Measurements from ENCODE around the gene SLC15A4.
A peak's percentile ranks its signal among the peaks of the same experiment; 100 is the strongest.

SLC15A4 gene

DNA sequence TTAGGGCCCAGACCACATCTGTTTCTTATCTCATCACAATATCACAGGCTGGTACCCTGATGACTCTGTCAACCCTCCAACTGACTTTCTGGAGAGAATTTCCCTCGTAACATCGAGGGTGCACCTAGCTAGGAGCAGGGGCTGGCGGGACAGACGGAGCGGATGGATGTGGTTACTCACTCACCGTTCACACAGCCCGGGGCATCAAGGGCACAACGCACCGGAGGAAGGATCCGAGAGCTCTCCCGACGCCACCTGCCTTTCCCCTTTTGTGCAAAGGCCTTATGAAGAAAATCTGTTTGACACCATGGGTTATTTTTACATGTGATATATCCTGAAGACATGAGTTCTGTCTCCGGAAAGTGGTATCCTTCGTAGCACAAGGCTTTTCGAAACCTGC is 31.4 kb downstream of the SLC15A4 start:
- DNase-seq, result no peak

DNA sequence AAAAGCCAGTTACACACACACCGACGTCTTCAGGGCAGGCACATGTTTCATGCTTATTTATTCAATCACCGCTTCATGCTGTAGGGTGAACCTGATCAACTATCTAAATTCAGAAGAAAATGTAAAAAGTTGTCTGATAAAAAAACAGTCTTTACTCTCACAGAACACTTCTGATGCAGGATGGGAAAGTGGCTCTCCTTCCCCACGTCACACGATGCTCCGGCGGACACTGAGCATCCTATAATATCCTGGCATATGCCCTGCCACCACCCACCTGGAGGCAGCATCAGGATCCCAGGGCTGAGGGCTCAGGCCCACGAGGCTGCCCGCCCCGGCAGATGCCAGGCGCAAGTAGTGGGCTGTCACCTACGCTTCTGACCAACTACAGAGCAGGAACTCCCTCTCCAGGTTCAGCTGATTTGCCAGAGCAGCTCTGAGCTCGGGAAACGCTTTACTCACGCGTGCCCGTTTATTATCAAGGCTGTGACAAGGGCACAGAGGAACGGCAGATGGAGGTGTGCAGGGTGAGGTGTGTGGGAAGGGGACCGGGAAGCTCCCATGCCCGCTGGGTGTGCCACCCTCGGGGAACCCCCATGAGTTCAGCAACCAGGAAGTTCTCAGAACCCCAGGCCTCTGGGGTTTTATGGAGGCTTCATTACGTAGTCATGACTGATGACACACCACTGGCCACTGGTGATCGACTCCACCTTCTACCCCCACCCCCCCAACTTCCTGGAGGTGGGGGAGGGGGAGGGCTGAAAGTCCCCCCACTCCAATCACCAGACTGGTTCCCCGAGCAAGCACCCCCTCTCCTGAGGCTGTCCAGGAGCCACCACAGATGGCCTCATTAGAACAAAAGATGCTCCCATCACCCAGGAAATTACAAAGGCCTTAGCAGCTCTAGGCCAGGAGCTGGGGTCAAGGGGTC is 32.1 kb downstream of the SLC15A4 start:
- DNase-seq, result no peak

DNA sequence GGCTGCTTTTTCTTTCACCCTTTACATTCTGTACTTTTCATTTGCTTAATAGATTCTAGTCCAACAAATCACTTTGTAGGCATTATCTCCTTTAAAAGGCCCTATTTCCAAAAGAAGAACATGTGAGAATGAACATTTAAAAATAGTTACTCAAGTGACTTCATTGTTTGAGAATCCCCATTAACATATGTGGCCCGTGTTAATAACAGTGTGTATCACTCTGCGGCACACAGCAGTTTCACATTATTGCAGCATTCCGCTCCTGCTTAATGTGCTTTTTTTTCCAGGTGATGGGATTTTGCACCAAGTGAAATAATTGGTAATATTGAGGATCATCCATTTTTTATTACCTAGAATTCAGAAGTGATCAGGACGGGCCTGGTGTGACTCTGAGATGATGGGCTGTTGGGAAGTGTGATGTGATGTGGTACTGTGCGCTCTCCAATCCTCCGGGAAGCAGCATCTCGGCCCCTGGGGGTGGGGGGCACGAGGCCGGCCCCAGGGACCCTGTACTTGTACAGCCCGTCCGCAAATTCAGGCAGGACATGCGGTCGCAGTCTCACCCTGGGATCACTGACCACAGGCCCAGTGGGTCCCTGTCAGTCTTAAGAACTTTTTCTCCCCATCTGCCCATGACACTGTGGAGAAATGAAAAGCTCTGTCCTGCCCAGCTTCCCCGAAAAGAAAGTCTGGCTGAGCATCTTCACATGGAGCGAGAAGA is 32.9 kb downstream of the SLC15A4 start:
- no peak for DNase-seq

DNA sequence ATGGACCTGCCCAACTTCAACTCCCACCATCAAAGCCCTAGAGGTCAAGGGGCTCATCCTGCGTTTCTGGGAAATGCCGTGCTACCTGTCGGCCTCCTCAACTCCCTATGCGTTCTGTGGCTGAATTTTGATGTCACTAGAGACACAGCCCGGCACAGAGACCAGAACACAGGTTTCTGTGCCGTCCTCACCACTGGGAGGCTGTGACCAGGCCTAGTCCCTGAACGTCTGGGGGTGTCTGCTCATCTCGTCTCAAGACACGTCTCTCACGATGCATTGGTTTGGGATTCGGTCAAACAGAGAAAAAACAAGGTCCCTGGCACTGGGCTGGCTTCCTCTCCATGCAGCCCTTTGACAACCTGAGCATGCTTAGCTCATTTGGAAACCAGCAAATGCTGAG is 33.5 kb downstream of the SLC15A4 start:
- DNase-seq, result no peak

DNA sequence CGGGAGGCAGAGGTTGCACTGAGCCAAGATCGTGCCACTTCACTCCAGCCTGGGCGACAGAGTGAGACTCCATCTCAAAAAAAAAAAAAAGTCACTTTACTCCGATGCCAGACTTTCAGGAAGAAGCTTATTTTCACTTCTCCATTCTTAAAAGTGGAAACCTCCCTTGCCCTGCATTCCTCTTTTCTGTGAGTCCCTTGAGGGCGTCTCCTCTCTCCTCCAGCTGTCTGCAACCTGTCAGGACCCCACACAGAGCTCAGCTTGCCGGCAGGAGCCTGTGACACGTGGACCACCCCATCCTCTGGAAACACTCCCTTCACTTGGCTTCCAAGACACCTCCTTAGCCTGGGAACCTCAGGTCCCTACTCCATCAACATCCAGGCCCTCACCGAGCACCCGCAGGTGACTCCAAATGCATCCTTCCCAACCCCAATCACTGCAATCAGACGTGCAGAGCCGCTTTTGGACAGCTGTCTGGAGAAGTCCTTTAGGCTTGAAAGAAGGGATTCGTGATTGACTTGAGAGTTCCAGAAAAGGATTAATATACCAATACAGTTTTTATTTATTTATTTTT is 34.3 kb downstream of the SLC15A4 start:
- DNase-seq, result no peak

DNA sequence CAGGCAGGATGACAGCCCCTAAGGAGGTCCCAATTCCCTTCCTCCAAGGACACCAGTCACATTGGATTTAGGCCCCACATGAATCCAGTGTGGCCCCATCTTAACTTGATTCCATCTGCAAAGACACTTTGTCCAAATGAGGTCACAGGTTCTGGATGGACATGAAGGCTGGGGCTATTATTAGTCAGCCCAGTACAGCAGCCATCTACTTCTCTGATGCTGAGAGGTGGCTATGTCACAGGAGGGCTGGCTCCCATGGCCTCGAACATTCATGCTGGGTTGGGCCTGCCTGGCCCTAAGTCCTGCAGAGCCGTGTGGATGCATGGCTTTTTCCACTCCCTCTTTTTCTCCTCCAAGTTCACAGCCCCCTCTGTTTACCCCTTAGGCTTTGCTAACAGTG is 35.9 kb downstream of the SLC15A4 start:
- DNase-seq, result no peak

DNA sequence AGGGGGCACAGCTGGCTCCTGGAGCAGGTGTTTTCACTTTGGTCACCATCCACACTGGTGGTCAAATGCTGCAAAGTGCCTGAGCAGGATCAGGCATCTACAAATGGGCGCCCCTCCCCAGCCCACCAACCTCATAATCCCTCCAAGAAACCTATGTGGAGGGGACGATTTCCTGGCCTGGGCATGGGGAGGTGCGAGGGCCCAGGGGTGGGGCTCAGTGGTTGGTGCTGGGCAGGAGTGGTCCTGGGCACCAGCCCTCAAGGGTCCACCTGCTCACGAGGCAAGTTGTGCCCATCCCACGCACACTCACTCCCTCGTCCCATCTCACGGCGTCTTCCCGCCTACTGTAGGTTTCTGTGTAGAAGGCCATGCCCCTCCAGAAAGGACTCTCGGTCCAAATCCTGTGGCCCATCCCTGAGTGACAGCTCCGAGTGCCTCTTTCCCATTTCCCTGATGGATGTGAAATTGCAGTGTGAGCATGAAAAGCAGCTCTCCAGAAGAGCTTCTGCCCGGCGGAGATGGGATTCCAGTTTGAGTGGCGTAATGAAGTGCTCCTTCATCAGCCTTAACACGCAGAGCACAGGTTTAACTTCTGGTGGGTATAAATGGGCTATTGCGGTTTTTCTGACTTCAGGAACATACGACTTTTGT is 36.9 kb downstream of the SLC15A4 start:
- no peak for DNase-seq

DNA sequence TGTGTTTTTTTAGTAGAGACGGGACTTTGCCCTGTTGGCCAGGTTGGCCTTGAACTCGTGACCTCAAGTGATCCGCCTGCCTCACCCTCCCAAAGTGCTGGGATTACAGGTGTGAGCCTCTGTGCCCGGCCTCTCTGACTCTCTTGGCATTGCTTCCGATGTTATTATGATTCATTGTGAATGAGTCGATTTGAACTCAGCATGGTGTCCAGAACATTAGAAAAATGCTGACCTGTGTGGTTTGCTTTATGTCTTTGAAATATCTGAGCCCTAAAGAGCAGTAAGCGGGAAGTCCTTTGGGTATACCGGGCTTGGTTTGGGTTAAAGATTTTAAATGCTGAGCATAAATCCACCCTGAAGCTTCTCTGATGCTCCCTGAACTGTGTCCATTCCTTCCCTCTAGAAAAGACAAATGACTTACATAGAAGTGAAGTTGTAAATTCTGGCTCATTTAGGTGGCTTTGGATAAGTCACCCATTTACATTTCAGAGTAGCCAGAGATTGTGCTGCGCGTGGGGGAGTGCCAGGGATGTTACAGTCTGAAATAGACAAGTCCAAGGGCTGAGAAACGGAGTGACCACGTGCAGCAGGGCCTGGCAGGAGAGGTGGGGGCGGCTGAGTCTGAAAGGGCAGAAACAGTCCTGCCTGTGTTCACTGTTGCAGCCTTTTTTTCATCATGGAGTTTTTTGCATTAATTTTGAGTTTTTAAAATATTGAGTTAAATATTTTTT is 39.6 kb downstream of the SLC15A4 start:
- DNase-seq, result no peak

DNA sequence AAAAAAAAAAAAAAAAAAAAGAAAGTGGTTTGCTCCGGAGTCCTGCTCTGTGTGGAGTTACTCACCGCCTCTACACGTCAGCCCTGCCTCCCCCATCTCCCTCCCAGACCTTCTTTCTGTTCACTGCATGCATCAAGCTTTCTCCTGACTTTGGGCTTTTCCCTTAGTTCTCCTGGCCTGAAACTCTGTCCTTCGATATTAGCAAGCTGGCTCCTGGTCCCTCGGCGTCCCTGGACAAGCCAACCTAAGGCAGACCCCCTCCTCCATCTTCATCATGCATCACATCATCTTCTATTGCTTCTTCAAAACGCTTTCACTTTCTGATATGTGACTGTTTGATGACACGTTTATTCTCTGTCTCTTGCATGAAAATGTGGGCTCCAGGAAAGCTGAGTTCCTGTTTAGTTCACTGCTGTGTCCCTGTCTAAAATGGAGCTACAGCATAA is 40.6 kb downstream of the SLC15A4 start:
- DNase-seq, result no peak

DNA sequence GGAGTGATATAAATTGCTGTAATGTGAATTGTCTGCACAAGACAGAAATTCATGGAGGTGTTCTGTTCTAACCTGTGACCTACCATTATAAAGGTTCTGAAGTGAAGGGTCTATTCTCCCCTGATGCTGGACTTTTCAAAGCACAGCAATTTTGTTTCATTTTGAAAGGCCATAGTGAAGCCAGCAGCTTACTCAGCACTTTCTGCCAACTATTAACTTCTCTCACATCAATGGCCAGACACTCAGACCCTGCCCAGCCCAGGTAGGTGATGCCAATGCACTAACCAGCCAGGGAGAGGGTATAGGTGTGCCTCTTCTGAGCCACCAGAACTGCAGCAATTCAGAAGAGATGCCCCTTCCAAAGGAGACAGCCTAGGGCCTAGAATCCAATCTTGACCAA is 43.9 kb downstream of the SLC15A4 start:
- no peak for DNase-seq

DNA sequence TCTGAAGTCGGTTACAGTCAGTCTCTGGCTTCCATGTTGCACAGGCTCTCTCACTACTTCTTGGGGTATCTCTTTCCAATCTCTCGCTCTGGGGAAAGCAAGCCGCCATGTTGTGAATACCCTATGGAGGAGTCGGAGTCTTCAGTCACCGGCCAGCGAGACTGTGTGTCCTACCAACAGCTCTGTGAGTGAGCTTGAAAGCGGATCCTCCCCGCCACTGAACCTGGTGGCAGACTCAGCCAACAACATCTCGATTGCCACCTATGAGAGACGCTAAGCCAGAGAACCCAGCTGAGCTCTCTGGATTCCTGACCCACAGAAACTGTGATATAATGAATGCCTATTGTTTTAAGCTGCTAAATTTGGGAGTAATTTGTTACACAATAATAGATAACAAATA is 51.5 kb downstream of the SLC15A4 start:
- no peak for DNase-seq

DNA sequence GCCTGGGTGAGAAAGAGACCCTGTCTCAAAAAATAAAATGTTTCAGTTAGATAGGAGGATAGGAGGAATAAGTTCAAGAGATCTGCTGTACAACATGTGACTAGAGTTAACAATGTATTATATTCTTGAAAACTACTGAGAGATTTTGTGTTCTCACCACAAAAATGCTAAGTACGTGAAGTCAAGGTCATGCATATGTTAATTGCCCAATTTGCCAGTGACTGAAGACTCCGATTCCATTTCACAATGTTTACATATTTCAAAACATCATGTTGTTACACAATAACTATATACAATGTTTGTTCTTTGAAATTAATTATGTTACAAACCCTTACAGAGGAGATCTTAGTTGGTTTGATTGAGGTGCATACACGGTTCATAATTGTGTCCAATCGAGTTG is 52.1 kb downstream of the SLC15A4 start:
- no peak for DNase-seq

DNA sequence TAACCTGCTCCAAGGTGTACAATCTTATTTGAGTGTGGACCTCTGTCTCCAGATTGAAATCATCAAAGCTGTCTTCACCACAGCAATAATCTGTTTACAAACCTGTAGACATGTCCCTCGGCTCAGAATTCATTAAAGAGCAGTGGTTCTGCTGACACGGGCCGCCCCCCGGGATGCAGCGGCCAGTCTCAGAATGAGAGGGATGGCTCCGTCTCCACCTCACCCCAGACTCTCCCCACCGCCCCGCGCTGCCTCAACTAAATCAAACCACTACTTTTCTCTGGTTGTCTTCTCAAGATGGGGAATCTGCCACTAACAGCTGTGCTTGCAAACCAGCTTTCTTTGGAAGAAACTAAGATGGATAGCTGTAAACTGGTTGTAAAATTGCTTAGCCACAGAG is 56.2 kb downstream of the SLC15A4 start:
- no peak for DNase-seq

DNA sequence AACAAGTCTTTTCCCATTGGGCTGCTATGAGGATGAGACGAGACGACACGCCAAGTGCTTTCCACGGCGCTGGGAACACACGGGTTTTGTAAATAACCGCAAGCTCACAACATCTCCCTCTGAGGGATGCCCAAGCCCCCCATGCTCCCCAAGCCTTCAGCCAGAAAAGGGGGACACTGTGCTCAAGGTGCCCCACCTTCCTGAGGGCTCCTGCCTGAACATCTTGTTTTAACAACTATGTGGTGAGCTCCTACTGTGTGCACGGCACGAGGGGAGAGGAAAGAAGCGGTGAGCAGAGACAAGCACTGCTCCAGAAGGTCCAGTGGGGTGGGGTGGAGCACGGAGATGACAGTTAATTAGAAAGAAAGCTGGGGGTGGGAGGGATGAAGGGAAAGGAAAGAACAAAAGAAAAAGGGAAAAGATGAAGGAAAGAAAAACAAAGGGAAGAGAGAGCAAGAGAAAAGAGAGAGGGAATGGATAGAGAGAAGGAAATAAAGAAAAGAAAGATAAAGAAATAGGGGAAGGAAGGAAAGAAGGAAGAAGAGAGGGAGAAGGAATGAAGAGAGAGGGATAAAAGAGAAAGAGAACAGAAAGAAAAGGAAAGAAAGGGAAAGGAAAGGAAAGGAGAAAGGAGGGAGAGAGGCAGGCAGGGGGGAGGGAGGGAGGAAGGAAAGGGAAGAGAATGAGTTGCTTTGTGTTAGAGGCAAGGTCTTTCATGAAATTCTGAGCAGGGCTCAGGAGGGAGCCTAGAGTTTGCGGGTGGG is 56.8 kb downstream of the SLC15A4 start:
- no peak for DNase-seq

DNA sequence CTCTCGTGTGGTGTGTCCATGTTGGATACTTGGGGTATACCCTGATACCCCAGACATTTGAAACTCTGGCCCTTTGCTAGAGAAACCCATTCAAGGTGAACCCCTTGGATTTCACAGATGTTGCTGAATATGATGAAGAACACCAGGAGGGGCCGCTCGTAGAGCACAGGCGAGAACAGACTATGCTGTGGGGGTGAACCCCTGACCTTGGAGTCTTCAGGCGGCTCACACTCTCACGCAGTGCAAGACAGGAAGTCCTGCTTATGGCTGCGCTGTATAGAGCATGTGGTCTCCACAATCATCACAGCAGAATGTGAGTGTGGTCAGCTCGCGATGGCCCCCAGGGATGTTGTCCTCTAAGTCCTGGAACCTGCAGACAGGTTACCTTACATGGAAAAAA is 60.4 kb downstream of the SLC15A4 start:
- no peak for DNase-seq

DNA sequence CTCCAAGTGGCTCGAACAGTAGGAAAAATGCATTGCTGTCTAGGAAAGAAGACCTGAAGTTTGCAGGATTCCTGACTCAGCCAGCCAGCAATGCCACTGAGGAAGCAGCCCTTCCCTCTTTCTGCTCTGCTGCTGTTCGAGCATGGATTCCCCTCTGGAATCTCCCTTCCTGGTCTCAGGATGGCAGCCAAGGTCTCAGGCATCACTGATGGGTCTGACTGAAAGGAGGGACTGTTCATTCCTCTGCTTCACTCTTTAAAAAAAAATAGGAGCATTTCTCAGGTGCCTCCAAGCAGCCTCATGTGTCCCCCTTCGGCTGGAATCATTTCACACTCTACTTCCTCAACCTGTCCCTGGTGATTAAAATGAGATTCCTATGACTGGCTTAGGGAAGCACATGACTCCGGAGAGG is 62.4 kb downstream of the SLC15A4 start:
- DNase-seq, result peak; percentile 35

DNA sequence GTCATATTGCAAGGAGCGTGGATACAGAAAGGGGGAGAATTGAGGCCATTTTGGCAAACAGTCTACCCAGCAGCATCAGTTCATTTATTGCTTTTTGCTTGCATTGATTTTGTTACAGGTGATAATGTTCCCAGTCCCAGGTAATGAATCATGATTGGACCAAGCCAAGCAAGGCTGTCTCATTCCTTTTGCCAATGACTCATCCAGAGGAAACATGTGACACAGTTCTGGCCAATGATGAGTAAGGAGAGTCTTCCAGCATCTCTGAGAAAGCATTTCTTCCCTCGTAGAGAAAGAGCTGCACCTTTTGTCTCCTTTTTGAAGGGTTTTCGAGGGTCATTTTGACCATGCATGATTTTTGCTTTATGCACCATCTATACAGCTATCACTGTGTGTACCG is 68.2 kb downstream of the SLC15A4 start:
- DNase-seq, result no peak

DNA sequence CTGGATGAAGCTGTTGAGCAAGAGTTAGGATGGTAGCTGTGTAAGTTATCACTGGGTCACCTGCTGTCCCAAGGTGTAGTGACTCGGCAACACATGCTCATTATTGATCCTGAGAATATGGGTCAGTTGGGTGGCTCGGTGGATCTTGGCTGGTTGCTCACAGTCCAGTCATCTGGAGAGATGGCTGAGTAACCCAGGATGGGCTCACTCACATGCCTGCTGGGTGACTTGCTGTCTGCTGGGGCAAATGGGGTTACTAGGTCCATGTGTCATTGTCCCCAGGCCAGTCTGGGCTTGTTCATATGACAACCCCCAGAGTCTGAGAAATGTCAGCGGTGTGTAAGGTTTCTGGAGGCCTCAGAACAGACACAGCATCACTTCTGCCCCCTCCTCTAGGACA is 69.5 kb downstream of the SLC15A4 start:
- no peak for DNase-seq

DNA sequence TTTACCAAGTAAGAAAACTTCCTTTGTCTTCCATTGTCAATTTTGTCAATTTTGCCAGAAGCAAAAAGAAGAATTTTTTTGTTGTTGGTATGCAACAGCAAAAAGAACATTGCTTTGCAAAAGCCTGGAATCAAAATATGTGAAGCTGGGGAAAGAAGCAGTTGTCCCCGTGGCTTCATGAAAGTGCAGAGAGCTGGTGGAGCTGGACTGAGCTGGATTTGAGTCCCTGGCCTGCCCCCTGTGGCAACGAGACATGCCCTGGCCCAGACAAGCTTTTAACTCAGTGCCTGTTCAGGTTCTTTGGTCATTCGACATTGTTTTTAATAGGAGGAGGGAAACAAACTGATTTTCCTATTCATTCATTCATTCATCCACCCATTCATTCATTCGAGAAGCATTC is 70.3 kb downstream of the SLC15A4 start:
- DNase-seq, result no peak

DNA sequence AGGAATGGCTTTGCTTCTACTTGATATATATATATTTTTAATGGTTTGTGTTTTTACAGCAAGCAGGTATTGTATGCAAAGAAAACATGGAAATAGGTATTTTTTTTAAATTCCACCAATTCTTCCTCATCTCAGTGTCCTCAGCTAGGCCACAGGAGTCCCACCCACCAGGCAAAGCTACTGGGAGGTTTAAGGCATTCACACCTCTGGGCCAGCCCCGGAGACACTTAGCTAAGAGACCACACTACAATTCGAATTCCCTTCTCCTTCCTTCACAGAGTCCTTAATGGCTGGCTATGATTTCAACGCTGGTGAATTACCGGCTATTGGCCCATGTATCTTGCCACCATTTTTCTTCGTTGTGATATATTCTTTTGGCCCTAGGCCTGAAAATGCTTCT is 71.4 kb downstream of the SLC15A4 start:
- DNase-seq, result no peak

DNA sequence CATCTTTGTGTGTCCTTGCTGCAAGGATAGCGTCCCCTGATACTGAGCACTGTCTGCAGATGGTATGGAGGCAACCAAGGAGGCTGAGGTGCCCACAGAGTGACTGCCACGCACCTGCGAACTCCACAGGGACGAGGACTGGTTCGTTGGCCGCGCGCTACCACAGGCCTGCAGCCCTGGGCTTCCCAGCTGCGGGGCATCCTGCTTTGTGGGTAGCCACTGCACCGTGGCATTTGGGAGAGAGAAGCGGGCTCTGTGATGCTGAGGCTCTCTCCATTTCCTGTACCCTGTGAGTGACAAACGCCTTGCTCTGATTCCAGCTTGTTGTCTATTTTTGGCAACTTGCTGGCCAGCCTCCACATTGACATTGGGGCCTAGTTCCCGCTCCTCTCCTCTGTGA is 76.3 kb downstream of the SLC15A4 start:
- DNase-seq, result no peak
